GM12878 (cell line): ENCODE data around the gene MCC. TPM values are rescaled to one million over a fixed set of nuclear protein-coding genes. Genes with fewer than 3 reads are reported as not detected.

ENCODE experiments used
- ATAC-seq: fragments of 200-7000 bp; cut with Tn5 transposase; 3 replicates; pipeline ENCODE4 v1.9.1; 2020; ENCODE audit warnings: mild to moderate bottlenecking, moderate library complexity
- BruUV-seq: library from RNA; stranded (reverse); fragments of 400-500 nt; replicated peaks from 2 replicates; lab custom pipeline; 2021; lab: Mats Ljungman, UMichigan
- CTCF ChIA-PET: fragments of 300-600 bp; sonication (Branson Sonifier 250); formaldehyde crosslinking; extraction: SDS; loops from one replicate; lab custom pipeline; 2021; ENCODE audit warnings: inconsistent platforms; lab: Yijun Ruan, JAX
- POLR2A ChIA-PET: fragments of 350-600 bp; formaldehyde crosslinking; extraction: SDS; loops from one replicate; lab custom pipeline; 2021; ENCODE audit warnings: inconsistent platforms; lab: Charles Lee
- RAD21 ChIA-PET: fragments of 300-600 bp; sonication (Branson Sonifier 250); formaldehyde crosslinking; loops from one replicate; lab custom pipeline; 2023; ENCODE audit warnings: antibody characterized with exemption; ENCODE audit not compliant: unreplicated experiment; lab: Charles Lee
- SMC1A ChIA-PET: fragments of 300-600 bp; sonication (Branson Sonifier 250); formaldehyde crosslinking; loops from one replicate; lab custom pipeline; 2023; ENCODE audit not compliant: unreplicated experiment, uncharacterized antibody; lab: Charles Lee
- DNase-seq: peaks from one replicate; pipeline ENCODE4 v3.0.0-alpha.2; 2011; ENCODE audit warnings: low read depth, low spot score
- FAIRE-seq: peaks from 3 replicates; lab custom pipeline; 2011; peaks lifted over from hg19 to GRCh38; lab: Jason Lieb, UNC
- H2AFZ ChIP-seq: 2 replicates; pipeline ENCODE4 v1.6.0; 2011; ENCODE audit warnings: low read depth, low read length, control low read depth; ENCODE audit not compliant: control insufficient read depth
- H3K27ac ChIP-seq: 2 replicates; pipeline ENCODE4 v1.5.1; 2011; ENCODE audit warnings: control low read depth; ENCODE audit not compliant: control insufficient read depth, insufficient read depth
- H3K27me3 ChIP-seq, 2 experiments: replicated peaks in 1 of 2; 2 replicates each; pipeline versions ENCODE4 v1.6.0 to v1.6.1; 2011; ENCODE audit warnings: low read length in 1 of 2; ENCODE audit not compliant: control insufficient read depth in 2 of 2, insufficient read depth in 2 of 2
- H3K36me3 ChIP-seq, 2 experiments: 2 replicates each; pipeline ENCODE4 v1.5.1; 2011; ENCODE audit warnings: low read length in 1 of 2; ENCODE audit not compliant: control insufficient read depth in 2 of 2, insufficient read depth in 2 of 2
- H3K4me1 ChIP-seq: 2 replicates; pipeline ENCODE4 v1.6.1; 2011; ENCODE audit warnings: mild to moderate bottlenecking, low read length, moderate library complexity, mixed read lengths; ENCODE audit not compliant: control insufficient read depth, insufficient read depth
- H3K4me2 ChIP-seq: 2 replicates; pipeline ENCODE4 v1.6.0; 2011; ENCODE audit warnings: control low read depth; ENCODE audit not compliant: control insufficient read depth, insufficient read depth
- H3K4me3 ChIP-seq: fragments of 200-600 bp; sonication (generic); 2 replicates; pipeline ENCODE4 v1.5.1; 2016
- H3K79me2 ChIP-seq: 2 replicates; pipeline ENCODE4 v1.6.0; 2011; ENCODE audit warnings: low read length; ENCODE audit not compliant: control insufficient read depth, insufficient read depth
- H3K9ac ChIP-seq: 2 replicates; pipeline ENCODE4 v1.8.0; 2011; ENCODE audit warnings: low read length, control low read depth, mixed read lengths; ENCODE audit not compliant: control insufficient read depth, insufficient read depth
- H3K9me3 ChIP-seq: replicated peaks from 3 replicates; pipeline ENCODE4 v1.5.1; 2011; ENCODE audit warnings: mild to moderate bottlenecking, low read length; ENCODE audit not compliant: control insufficient read depth, insufficient read depth
- H4K20me1 ChIP-seq: 2 replicates; pipeline ENCODE4 v1.6.0; 2011; ENCODE audit not compliant: control insufficient read depth, insufficient read depth
- CEBPB ChIP-seq, 2 experiments: fragments of 150-350 bp in 1 of 2; IDR thresholded peaks; 2 replicates each; pipeline ENCODE4 v1.6.1; 2012 to 2014; ENCODE audit warnings: low read depth in 2 of 2, low read length in 2 of 2, borderline replicate concordance in 1 of 2, inconsistent platforms in 1 of 2
- HCFC1 ChIP-seq: fragments of 150-350 bp; IDR thresholded peaks from 2 replicates; pipeline ENCODE4 v1.6.1; 2014; ENCODE audit warnings: low read length
- MYC ChIP-seq: IDR thresholded peaks from 2 replicates; pipeline ENCODE4 v1.6.1; 2011; ENCODE audit warnings: mild to moderate bottlenecking, low read length, moderate library complexity, inconsistent platforms; ENCODE audit not compliant: insufficient read depth, insufficient replicate concordance, insufficient read length, severe bottlenecking
- NFXL1 ChIP-seq: fragments of 450-650 bp; IDR thresholded peaks from 2 replicates; pipeline ENCODE4 v1.6.1; 2017; ENCODE audit warnings: antibody characterized with exemption, mild to moderate bottlenecking, borderline replicate concordance
- RBBP5 ChIP-seq: fragments of 200-600 bp; sonication (generic); conservative IDR thresholded peaks from 2 replicates; pipeline ENCODE4 v1.6.1; 2016
- RELA ChIP-seq: fragments of 450-650 bp; IDR thresholded peaks from 2 replicates; pipeline ENCODE4 v1.8.0; 2014; ENCODE audit warnings: borderline replicate concordance; ENCODE audit not compliant: partially characterized antibody
- SMAD5 ChIP-seq: IDR thresholded peaks from 2 replicates; pipeline ENCODE4 v1.6.1; 2016; ENCODE audit warnings: antibody characterized with exemption, low read depth
- ZNF24 ChIP-seq: fragments of 450-650 bp; IDR thresholded peaks from 2 replicates; pipeline ENCODE4 v1.6.1; 2017; ENCODE audit warnings: antibody characterized with exemption, mild to moderate bottlenecking
- ZNF622 ChIP-seq: fragments of 450-650 bp; IDR thresholded peaks from 2 replicates; pipeline ENCODE4 v1.6.1; 2017; ENCODE audit warnings: mild to moderate bottlenecking, inconsistent platforms
- WGBS: methylation state at CpG from one replicate; pipeline ENCODE4 v1.1.6; 2016; ENCODE audit warnings: low lambda C conversion rate; ENCODE audit not compliant: insufficient replicate concordance, insufficient coverage; ENCODE audit errors: missing lambda C conversion rate; 5-methylcytosine and 5-hydroxymethylcytosine counted together
- in situ Hi-C: fragments of 300-500 bp; cut with MboI; formaldehyde crosslinking; loops from 9 replicates; pipeline ENCODE4 v1.14.3; 2018; ENCODE audit warnings: mixed read lengths
- intact Hi-C: fragments of 100-400 bp; cut with micrococcal nuclease; formaldehyde crosslinking; loops from one replicate; pipeline ENCODE4 v1.14.2; 2022; ENCODE audit not compliant: unreplicated experiment
- polyA plus RNA-seq, 11 experiments: library from polyadenylated mRNA; depleted of rRNA in 4 of 11; unstranded in 6 of 11; stranded (reverse) in 5 of 11; fragments of >200 nt; fragmentation: Nextera tagmentation in 4 of 11; fragmentation: Illumina TruSeq in 1 of 11; extraction: Ambion mirVana in 4 of 11; extraction: Trizol in 1 of 11; gene quantifications; 1 replicate in 1 of 11; 2 replicates in 10 of 11; pipeline versions ENCODE4 v1.2.1 to v1.2.3, GENCODE V29; 2011 to 2016; ENCODE audit warnings: inconsistent platforms in 2 of 11, missing spikeins in 2 of 11, low read depth in 1 of 11
- total RNA-seq, 4 experiments: library from RNA; depleted of rRNA in 3 of 4; stranded (reverse); fragments of >200 nt in 3 of 4; fragmentation: Illumina TruSeq in 1 of 4; extraction: Trizol in 1 of 4; gene quantifications; 2 replicates each; pipeline versions ENCODE4 v1.2.1 to v1.2.3, GENCODE V29; 2013 to 2021
- TF ChIP-seq, protein P1 (sequence below): fragments of 450-650 bp; formaldehyde crosslinking; IDR thresholded peaks from 2 replicates; pipeline ENCODE4 v1.4.0; 2020; ENCODE audit warnings: mild to moderate bottlenecking, moderate library complexity
- TF ChIP-seq, protein P2 (sequence below): fragments of 150-350 bp; IDR thresholded peaks from 2 replicates; pipeline ENCODE4 v1.6.1; 2016; ENCODE audit warnings: low read depth, low read length
- TF ChIP-seq, protein P3 (sequence below): IDR thresholded peaks from 2 replicates; pipeline ENCODE4 v1.6.1; 2011; ENCODE audit warnings: low read depth, low read length, improper control_type of control experiment, borderline replicate concordance

MCC gene
- total and polyA plus RNA-seq, 10 of the 15 experiments (the other 5 are each of a cell fraction or from before 2014, with no cell fraction given) = 0.03 to 0.86 (median 0.16) TPM

DNA sequence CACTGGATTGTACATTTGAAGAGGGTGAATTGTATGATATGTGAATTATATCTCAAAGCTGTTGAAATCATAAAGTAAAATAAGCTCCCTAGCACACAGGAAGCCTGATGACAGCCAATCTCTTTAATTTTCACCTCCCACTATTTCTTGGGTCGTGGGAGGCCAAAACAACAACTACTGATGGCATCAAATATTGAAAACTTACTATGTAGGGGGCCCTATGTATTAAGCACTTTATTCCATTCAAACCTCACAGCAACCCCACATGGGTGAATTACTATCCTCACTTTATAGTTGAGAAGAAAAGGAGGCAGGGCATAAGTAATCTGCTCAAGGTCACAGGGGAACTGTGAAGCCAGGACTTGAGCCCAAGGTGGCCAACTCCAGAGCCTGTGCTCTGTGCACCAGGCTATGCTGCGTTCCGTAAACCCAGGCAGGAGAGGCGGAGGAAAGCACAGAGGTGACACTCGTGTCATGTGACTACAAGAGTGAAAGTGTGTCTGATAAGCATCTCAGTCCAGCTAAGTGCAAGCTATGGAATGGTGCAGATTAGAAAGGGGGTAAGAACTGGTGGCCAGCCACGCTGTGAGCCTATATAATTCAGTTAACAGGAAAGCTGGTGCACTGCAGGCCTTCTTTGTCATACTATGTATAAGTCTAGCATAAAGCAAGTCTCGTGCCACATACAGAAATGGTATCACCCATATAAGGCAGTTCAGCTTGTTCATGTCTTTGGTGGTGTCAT lies 290.6 kb downstream of the MCC start:
- Histone ChIP-seq H4K20me1 (no peaks in the 10 kb centered on the region), H3K27ac (no peak overlapping the region), H3K9ac (no peak overlapping the region)
- RAD21 ChIA-PET = no interaction called here
- DNase-seq = no peak
- no peak for TF ChIP-seq NFXL1
- no peak for TF ChIP-seq RBBP5
- no peak for TF ChIP-seq ZNF622
- TF ChIP-seq, protein P1, sequence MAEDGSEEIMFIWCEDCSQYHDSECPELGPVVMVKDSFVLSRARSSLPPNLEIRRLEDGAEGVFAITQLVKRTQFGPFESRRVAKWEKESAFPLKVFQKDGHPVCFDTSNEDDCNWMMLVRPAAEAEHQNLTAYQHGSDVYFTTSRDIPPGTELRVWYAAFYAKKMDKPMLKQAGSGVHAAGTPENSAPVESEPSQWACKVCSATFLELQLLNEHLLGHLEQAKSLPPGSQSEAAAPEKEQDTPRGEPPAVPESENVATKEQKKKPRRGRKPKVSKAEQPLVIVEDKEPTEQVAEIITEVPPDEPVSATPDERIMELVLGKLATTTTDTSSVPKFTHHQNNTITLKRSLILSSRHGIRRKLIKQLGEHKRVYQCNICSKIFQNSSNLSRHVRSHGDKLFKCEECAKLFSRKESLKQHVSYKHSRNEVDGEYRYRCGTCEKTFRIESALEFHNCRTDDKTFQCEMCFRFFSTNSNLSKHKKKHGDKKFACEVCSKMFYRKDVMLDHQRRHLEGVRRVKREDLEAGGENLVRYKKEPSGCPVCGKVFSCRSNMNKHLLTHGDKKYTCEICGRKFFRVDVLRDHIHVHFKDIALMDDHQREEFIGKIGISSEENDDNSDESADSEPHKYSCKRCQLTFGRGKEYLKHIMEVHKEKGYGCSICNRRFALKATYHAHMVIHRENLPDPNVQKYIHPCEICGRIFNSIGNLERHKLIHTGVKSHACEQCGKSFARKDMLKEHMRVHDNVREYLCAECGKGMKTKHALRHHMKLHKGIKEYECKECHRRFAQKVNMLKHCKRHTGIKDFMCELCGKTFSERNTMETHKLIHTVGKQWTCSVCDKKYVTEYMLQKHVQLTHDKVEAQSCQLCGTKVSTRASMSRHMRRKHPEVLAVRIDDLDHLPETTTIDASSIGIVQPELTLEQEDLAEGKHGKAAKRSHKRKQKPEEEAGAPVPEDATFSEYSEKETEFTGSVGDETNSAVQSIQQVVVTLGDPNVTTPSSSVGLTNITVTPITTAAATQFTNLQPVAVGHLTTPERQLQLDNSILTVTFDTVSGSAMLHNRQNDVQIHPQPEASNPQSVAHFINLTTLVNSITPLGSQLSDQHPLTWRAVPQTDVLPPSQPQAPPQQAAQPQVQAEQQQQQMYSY (CRISPR knock-in tag) = no peak
- no peak for TF ChIP-seq ZNF24
- no peak for TF ChIP-seq SMAD5
- TF ChIP-seq, protein P2, sequence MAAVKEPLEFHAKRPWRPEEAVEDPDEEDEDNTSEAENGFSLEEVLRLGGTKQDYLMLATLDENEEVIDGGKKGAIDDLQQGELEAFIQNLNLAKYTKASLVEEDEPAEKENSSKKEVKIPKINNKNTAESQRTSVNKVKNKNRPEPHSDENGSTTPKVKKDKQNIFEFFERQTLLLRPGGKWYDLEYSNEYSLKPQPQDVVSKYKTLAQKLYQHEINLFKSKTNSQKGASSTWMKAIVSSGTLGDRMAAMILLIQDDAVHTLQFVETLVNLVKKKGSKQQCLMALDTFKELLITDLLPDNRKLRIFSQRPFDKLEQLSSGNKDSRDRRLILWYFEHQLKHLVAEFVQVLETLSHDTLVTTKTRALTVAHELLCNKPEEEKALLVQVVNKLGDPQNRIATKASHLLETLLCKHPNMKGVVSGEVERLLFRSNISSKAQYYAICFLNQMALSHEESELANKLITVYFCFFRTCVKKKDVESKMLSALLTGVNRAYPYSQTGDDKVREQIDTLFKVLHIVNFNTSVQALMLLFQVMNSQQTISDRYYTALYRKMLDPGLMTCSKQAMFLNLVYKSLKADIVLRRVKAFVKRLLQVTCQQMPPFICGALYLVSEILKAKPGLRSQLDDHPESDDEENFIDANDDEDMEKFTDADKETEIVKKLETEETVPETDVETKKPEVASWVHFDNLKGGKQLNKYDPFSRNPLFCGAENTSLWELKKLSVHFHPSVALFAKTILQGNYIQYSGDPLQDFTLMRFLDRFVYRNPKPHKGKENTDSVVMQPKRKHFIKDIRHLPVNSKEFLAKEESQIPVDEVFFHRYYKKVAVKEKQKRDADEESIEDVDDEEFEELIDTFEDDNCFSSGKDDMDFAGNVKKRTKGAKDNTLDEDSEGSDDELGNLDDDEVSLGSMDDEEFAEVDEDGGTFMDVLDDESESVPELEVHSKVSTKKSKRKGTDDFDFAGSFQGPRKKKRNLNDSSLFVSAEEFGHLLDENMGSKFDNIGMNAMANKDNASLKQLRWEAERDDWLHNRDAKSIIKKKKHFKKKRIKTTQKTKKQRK = no peak
- TF ChIP-seq CEBPB (IDR thresholded peaks at IDR 0.05; ENCODE audit: borderline replicate concordance in 1 of 2, low read depth in 2 of 2, low read length in 2 of 2) = no peak
- no peak for TF ChIP-seq HCFC1
- TF ChIP-seq, protein P3, sequence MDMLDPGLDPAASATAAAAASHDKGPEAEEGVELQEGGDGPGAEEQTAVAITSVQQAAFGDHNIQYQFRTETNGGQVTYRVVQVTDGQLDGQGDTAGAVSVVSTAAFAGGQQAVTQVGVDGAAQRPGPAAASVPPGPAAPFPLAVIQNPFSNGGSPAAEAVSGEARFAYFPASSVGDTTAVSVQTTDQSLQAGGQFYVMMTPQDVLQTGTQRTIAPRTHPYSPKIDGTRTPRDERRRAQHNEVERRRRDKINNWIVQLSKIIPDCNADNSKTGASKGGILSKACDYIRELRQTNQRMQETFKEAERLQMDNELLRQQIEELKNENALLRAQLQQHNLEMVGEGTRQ = no peak
- no peak for TF ChIP-seq RELA
- no peak for TF ChIP-seq MYC
- TF ChIP-seq, all 136 proteins: peak for 0
- SMC1A ChIA-PET = no interaction called here
- intact Hi-C loops (no loop called here), in situ Hi-C loops (no loop called here)
- Histone ChIP-seq H3K36me3 (no peaks in the 10 kb centered on the region), H3K4me2 (no peak overlapping the region), H3K4me3 (no peak overlapping the region), H2AFZ (no peak overlapping the region), H3K9me3 (no peaks in the 10 kb centered on the region; the same call in 2 of the 3 replicates), H3K27me3 (no peaks in the 10 kb centered on the region), H3K79me2 (no peaks in the 10 kb centered on the region), H3K4me1 (no peaks in the 10 kb centered on the region)
- WGBS = 30% methylated on average over 7 of the region's 7 CpGs
- ATAC-seq (no peak), FAIRE-seq (no peak)
- CTCF ChIA-PET = no interaction called here
- POLR2A ChIA-PET = no interaction called here
- no TSS peak for BruUV-seq
